HepG2 (cell line): ENCODE results near the gene ERICH6. TPM values are rescaled to one million over a fixed set of nuclear protein-coding genes. Genes with fewer than 3 reads are reported as not detected.

Experiments
- BORCS8-MEF2B ChIP-seq: sonication (generic); formaldehyde crosslinking; IDR thresholded peaks from 2 replicates; pipeline ENCODE4 v1.8.0; 2022; ENCODE audit warnings: mild to moderate bottlenecking, missing genetic modification reagents
- BRCA1 ChIP-seq: sonication (generic); formaldehyde crosslinking; IDR thresholded peaks from 2 replicates; pipeline ENCODE4 v1.4.0; 2020; ENCODE audit warnings: missing genetic modification reagents
- ETV5 ChIP-seq: IDR thresholded peaks from 2 replicates; pipeline ENCODE4 v1.6.1; 2018; ENCODE audit warnings: missing biosample characterization, missing genetic modification reagents, inconsistent platforms, borderline replicate concordance
- FOXK1 ChIP-seq: sonication (generic); formaldehyde crosslinking; IDR thresholded peaks from 2 replicates; pipeline ENCODE4 v1.4.0; 2020; ENCODE audit warnings: low read depth, missing genetic modification reagents, borderline replicate concordance
- GMEB1 ChIP-seq: sonication (generic); formaldehyde crosslinking; IDR thresholded peaks from 2 replicates; pipeline ENCODE4 v1.5.1; 2020; ENCODE audit warnings: missing genetic modification reagents, mild to moderate bottlenecking, borderline replicate concordance
- KDM1A ChIP-seq: IDR thresholded peaks from 2 replicates; pipeline ENCODE4 v1.6.1; 2016; ENCODE audit warnings: missing compliant biosample characterization
- MAFF ChIP-seq: IDR thresholded peaks from 2 replicates; pipeline ENCODE4 v1.6.1; 2011; ENCODE audit warnings: low read depth, low read length, improper control_type of control experiment
- PTBP1 ChIP-seq: fragments of 200-400 bp; formaldehyde crosslinking; IDR thresholded peaks from 2 replicates; pipeline ENCODE4 v1.6.1; 2018; ENCODE audit warnings: low read length, low read depth; ENCODE audit not compliant: poor library complexity, severe bottlenecking
- RXRB ChIP-seq: IDR thresholded peaks from 2 replicates; pipeline ENCODE4 v1.6.1; 2016; ENCODE audit warnings: borderline replicate concordance, missing genetic modification reagents, missing compliant biosample characterization
- SATB2 ChIP-seq: sonication (generic); formaldehyde crosslinking; IDR thresholded peaks from 2 replicates; pipeline ENCODE4 v1.5.0; 2020; ENCODE audit warnings: missing genetic modification reagents
- ZBTB4 ChIP-seq: sonication (generic); formaldehyde crosslinking; IDR thresholded peaks from 2 replicates; pipeline ENCODE4 v1.4.0; 2020; ENCODE audit warnings: missing genetic modification reagents, mild to moderate bottlenecking, borderline replicate concordance
- ZNF34 ChIP-seq: sonication (generic); formaldehyde crosslinking; IDR thresholded peaks from 2 replicates; pipeline ENCODE4 v1.4.0; 2020; ENCODE audit warnings: mild to moderate bottlenecking, missing genetic modification reagents, borderline replicate concordance
- ZNF609 ChIP-seq: sonication (generic); formaldehyde crosslinking; IDR thresholded peaks from 2 replicates; pipeline ENCODE4 v1.4.0; 2020; ENCODE audit warnings: mild to moderate bottlenecking, missing genetic modification reagents, borderline replicate concordance
- ZNF670 ChIP-seq: sonication (generic); formaldehyde crosslinking; IDR thresholded peaks from 2 replicates; pipeline ENCODE4 v1.8.0; 2022; ENCODE audit warnings: mild to moderate bottlenecking, missing genetic modification reagents, borderline replicate concordance
- ZNF800 ChIP-seq: sonication (generic); formaldehyde crosslinking; IDR thresholded peaks from 2 replicates; pipeline ENCODE4 v1.4.0; 2020; ENCODE audit warnings: missing genetic modification reagents
- ZSCAN12 ChIP-seq: sonication (generic); formaldehyde crosslinking; IDR thresholded peaks from 2 replicates; pipeline ENCODE4 v1.9.0; 2021; ENCODE audit warnings: mild to moderate bottlenecking, missing genetic modification reagents
- polyA plus RNA-seq, 8 experiments: library from polyadenylated mRNA; depleted of rRNA in 3 of 8; stranded (reverse) in 7 of 8; unstranded in 1 of 8; fragments of >200 nt; fragmentation: Illumina TruSeq in 4 of 8; extraction: Trizol in 4 of 8; gene quantifications; 2 replicates each; pipeline versions ENCODE4 v1.2.1 to v1.2.3, GENCODE V29; 2011 to 2016; ENCODE audit warnings: low read depth in 4 of 8, missing spikeins in 1 of 8, mixed read lengths in 1 of 8; ENCODE audit not compliant: insufficient read depth in 1 of 8
- total RNA-seq, 5 experiments: library from RNA; depleted of rRNA; stranded (reverse); fragments of >200 nt; fragmentation: Illumina TruSeq; extraction: Trizol; gene quantifications; 2 replicates each; pipeline ENCODE4 v1.2.3, GENCODE V29; 2016; ENCODE audit warnings: low read depth in 1 of 5

The ERICH6 gene
- total and polyA plus RNA-seq, 2 of the 13 experiments (the other 11 are each of a cell fraction or from before 2014, with no cell fraction given): 0.03 TPM; not detected in 1

GRCh38 chr3:150733936-150734794 is 30.4 kb upstream of the ERICH6 start (continued):
- 0 out of 2 replicates have a peak, but pooled peaks have one; percentile 43 for TF ChIP-seq ZBTB4 (CRISPR knock-in tag)
- TF ChIP-seq ZNF800 (CRISPR knock-in tag): peak; percentile 33; the same call in 1 of the 2 replicates
- peak; percentile 46; the same call in 1 of the 2 replicates for TF ChIP-seq FOXK1 (CRISPR knock-in tag)
- TF ChIP-seq MAFF: 0 out of 2 replicates have a peak, but pooled peaks have one; percentile 9
- peak; percentile 58; the same call in 1 of the 2 replicates for TF ChIP-seq RXRB (CRISPR knock-in tag)
- no peak for TF ChIP-seq SATB2
- peak; percentile 87 for TF ChIP-seq KDM1A
- no peak for TF ChIP-seq BRCA1
- TF ChIP-seq PTBP1: no peak
- peak; percentile 55 for TF ChIP-seq ZNF609 (CRISPR knock-in tag)
- 0 out of 2 replicates have a peak, but pooled peaks have one; percentile 37 for TF ChIP-seq GMEB1 (CRISPR knock-in tag)
- 0 out of 2 replicates have a peak, but pooled peaks have one; percentile 38 for TF ChIP-seq ZNF34 (CRISPR knock-in tag)
- no peak for TF ChIP-seq BORCS8-MEF2B (CRISPR knock-in tag)
- TF ChIP-seq ETV5 (CRISPR knock-in tag): peak; percentile 65; the same call in 1 of the 2 replicates
- TF ChIP-seq ZSCAN12 (CRISPR knock-in tag): no peak
- no peak for TF ChIP-seq ZNF670 (CRISPR knock-in tag)
